Measurements from ENCODE around the gene LRRC27. TPM values are rescaled to one million over a fixed set of nuclear protein-coding genes. Genes with fewer than 3 reads are reported as not detected.

Gene LRRC27
- polyA plus RNA-seq, 1 experiment, result 10.5 TPM

- POLR2A ChIA-PET, result no interaction called here
- Histone ChIP-seq H3K36me3 (ENCODE audit: control insufficient read depth, insufficient read depth, low read length) (peaks cover 4% of the 10 kb centered on the region), H3K27me3 (ENCODE audit: control insufficient read depth, insufficient read depth, low read length) (no peaks in the 10 kb centered on the region), H3K4me3 (ENCODE audit: low read depth, low read length) (no peak overlapping the region)
- DNase-seq (ENCODE audit: low read depth), result no peak
- CTCF ChIA-PET, result interaction anchor here (1.3 to 1.7 kb wide), 4 partner anchors 12 to 133 kb away, joined by 3 to 7 read pairs (median 3); no protein-coding TSS in a partner anchor
- TF ChIP-seq CTCF (IDR thresholded peaks at IDR 0.05; ENCODE audit: insufficient read depth, low read depth, low read length), result no peak
Observed at GRCh38 chr10:132355297-132355696, 23.3 kb downstream of the LRRC27 start.

- ChIA-PET CTCF (interaction anchor here (0.7 to 1.7 kb wide), 5 partner anchors 13 to 133 kb away, joined by 3 to 7 read pairs (median 3); no protein-coding TSS in a partner anchor), POLR2A (no interaction called here)
- TF ChIP-seq CTCF (IDR thresholded peaks at IDR 0.05; ENCODE audit: insufficient read depth, low read depth, low read length), result no peak
- DNase-seq (ENCODE audit: low read depth), result no peak
- Histone ChIP-seq H3K4me3 (ENCODE audit: low read depth, low read length) (no peak overlapping the region), H3K27me3 (ENCODE audit: control insufficient read depth, insufficient read depth, low read length) (no peaks in the 10 kb centered on the region), H3K36me3 (ENCODE audit: control insufficient read depth, insufficient read depth, low read length) (peaks cover 4% of the 10 kb centered on the region)
Observed at GRCh38 chr10:132355754-132356153, 23.8 kb downstream of the LRRC27 start.

- no peak overlapping the region for H3K4me3 ChIP-seq (ENCODE audit: low read depth, low read length)
- DNase-seq (ENCODE audit: low read depth), result no peak
Observed at GRCh38 chr10:132356621-132357195, 24.7 kb downstream of the LRRC27 start.

GRCh38 chr10:132357286-132358058, 25.5 kb downstream of the LRRC27 start:
- no peak for TF ChIP-seq CTCF (IDR thresholded peaks at IDR 0.05; ENCODE audit: insufficient read depth, low read depth, low read length)
- ChIA-PET CTCF (interaction anchor here (1.4 kb wide), 1 partner anchor 30 kb away, joined by 4 read pairs; no protein-coding TSS in a partner anchor), POLR2A (no interaction called here)
- no peaks in the 10 kb centered on the region for H3K27me3 ChIP-seq (ENCODE audit: control insufficient read depth, insufficient read depth, low read length)
- peaks cover 6% of the 10 kb centered on the region for H3K36me3 ChIP-seq (ENCODE audit: control insufficient read depth, insufficient read depth, low read length)
- H3K4me3 ChIP-seq (ENCODE audit: low read depth, low read length), result no peak overlapping the region
- DNase-seq (ENCODE audit: low read depth), result no peak

More at GRCh38 chr10:132356621-132357195, 24.7 kb downstream of the LRRC27 start:
- CTCF ChIA-PET, result interaction anchor here (0.7 to 1.7 kb wide), 5 partner anchors 31 to 134 kb away, joined by 3 to 7 read pairs (median 3); no protein-coding TSS in a partner anchor
- no peak for TF ChIP-seq CTCF (IDR thresholded peaks at IDR 0.05; ENCODE audit: insufficient read depth, low read depth, low read length)
- POLR2A ChIA-PET, result no interaction called here
- Histone ChIP-seq H3K27me3 (ENCODE audit: control insufficient read depth, insufficient read depth, low read length) (no peaks in the 10 kb centered on the region), H3K36me3 (ENCODE audit: control insufficient read depth, insufficient read depth, low read length) (peaks cover 6% of the 10 kb centered on the region)

GRCh38 chr10:132359305-132360040, 27.5 kb downstream of the LRRC27 start:
- ChIA-PET CTCF (interaction anchor here (1.0 to 2.8 kb wide), 4 partner anchors 9 to 92 kb away, joined by 3 to 16 read pairs (median 6); no protein-coding TSS in a partner anchor), POLR2A (no interaction called here)
- no peak for DNase-seq (ENCODE audit: low read depth)

More at GRCh38 chr10:132359305-132360040, 27.5 kb downstream of the LRRC27 start:
- 0 out of 2 replicates have a peak, but pooled peaks have one; percentile 2 for TF ChIP-seq CTCF (IDR thresholded peaks at IDR 0.05; ENCODE audit: insufficient read depth, low read depth, low read length)
- H3K27me3 ChIP-seq (ENCODE audit: control insufficient read depth, insufficient read depth, low read length), result no peaks in the 10 kb centered on the region
- peaks cover 5% of the 10 kb centered on the region; the same call in 1 of the 2 replicates for H3K36me3 ChIP-seq (ENCODE audit: control insufficient read depth, insufficient read depth, low read length)
- no peak overlapping the region for H3K4me3 ChIP-seq (ENCODE audit: low read depth, low read length)
